DND-41 (cell line): ENCODE data around the gene MORF4L1.
A peak's percentile ranks its signal among the peaks of the same experiment; 100 is the strongest.

Source experiments
- ATAC-seq: fragments of 200-7000 bp; cut with Tn5 transposase; 3 replicates; pipeline ENCODE4 v1.9.1; 2021; ENCODE audit warnings: low read depth; ENCODE audit not compliant: insufficient read depth
- DNase-seq: peaks from one replicate; pipeline ENCODE4 v3.0.0-alpha.2; 2020
- H2AFZ ChIP-seq: 2 replicates; pipeline ENCODE4 v1.6.0; 2012; ENCODE audit warnings: low read depth, low read length
- H3K27ac ChIP-seq: 2 replicates; pipeline ENCODE4 v1.5.1; 2012; ENCODE audit warnings: low read length, inconsistent platforms
- H3K27me3 ChIP-seq: fragments of 200-600 bp; sonication (generic); 2 replicates; pipeline ENCODE4 v1.6.0; 2012; ENCODE audit warnings: low read length, mild to moderate bottlenecking, inconsistent platforms; ENCODE audit not compliant: insufficient read depth, poor library complexity
- H3K36me3 ChIP-seq: 2 replicates; pipeline ENCODE4 v1.5.1; 2012; ENCODE audit warnings: low read length, inconsistent platforms; ENCODE audit not compliant: insufficient read depth
- H3K4me1 ChIP-seq: 2 replicates; pipeline ENCODE4 v1.5.1; 2012; ENCODE audit warnings: mild to moderate bottlenecking, low read length; ENCODE audit not compliant: insufficient read depth
- H3K4me2 ChIP-seq: 2 replicates; pipeline ENCODE4 v1.6.0; 2012; ENCODE audit warnings: mild to moderate bottlenecking, moderate library complexity, low read length, inconsistent platforms; ENCODE audit not compliant: insufficient read depth
- H3K4me3 ChIP-seq, 2 experiments: fragments of 200-600 bp in 1 of 2; shearing (Covaris generic) in 1 of 2; 2 replicates each; pipeline ENCODE4 v1.5.1; 2012 to 2016; ENCODE audit warnings: inconsistent platforms in 2 of 2, low read length in 2 of 2, mild to moderate bottlenecking in 2 of 2, low read depth in 1 of 2, moderate library complexity in 1 of 2
- H3K79me2 ChIP-seq: 2 replicates; pipeline ENCODE4 v1.6.0; 2012; ENCODE audit warnings: low read length, inconsistent platforms; ENCODE audit not compliant: insufficient read depth
- H3K9ac ChIP-seq: 2 replicates; pipeline ENCODE4 v1.6.0; 2012; ENCODE audit warnings: low read depth, mild to moderate bottlenecking, inconsistent platforms, low read length, moderate library complexity
- H3K9me3 ChIP-seq: 2 replicates; pipeline ENCODE4 v1.5.1; 2012; ENCODE audit warnings: low read length, moderate library complexity, mild to moderate bottlenecking, inconsistent platforms; ENCODE audit not compliant: insufficient read depth, severe bottlenecking
- H4K20me1 ChIP-seq: 2 replicates; pipeline ENCODE4 v1.6.0; 2012; ENCODE audit warnings: low read length; ENCODE audit not compliant: insufficient read depth
- EZH2 ChIP-seq: IDR thresholded peaks from 3 replicates; pipeline ENCODE4 v1.6.1; 2012; ENCODE audit warnings: borderline replicate concordance, low read depth, mild to moderate bottlenecking, moderate library complexity, low read length, inconsistent platforms; ENCODE audit not compliant: severe bottlenecking
- TF ChIP-seq, protein P1 (sequence below): IDR thresholded peaks from 2 replicates; pipeline ENCODE4 v1.5.1; 2012; ENCODE audit warnings: borderline replicate concordance, low read length, moderate library complexity, mild to moderate bottlenecking; ENCODE audit not compliant: poor library complexity, severe bottlenecking; ENCODE audit errors: extremely low read depth

MORF4L1 gene

DNA sequence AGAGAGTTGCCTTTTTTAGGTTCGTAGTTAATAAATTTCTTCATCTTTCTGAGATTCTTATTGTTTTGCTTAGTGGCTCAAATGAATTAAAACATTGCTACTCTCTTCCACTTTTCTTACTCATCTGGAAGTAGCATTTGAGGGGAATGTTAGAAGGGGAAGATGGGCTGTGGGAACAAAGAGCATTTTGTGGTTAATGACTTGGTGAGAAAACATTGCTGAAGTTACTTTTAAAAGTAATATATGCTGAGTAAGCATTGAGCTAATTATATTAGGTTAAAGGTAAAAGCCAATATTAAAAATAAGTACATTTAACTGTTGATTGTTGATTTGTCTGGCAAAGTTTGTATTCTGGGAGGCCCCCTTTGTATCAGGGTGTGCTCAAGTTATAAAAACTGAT, 5.7 kb downstream of the MORF4L1 start:
- H4K20me1 ChIP-seq = peaks cover 97% of the 10 kb centered on the region
- H3K4me3 ChIP-seq = no peak overlapping the region; a peak in 1 of 4 replicates

DNA sequence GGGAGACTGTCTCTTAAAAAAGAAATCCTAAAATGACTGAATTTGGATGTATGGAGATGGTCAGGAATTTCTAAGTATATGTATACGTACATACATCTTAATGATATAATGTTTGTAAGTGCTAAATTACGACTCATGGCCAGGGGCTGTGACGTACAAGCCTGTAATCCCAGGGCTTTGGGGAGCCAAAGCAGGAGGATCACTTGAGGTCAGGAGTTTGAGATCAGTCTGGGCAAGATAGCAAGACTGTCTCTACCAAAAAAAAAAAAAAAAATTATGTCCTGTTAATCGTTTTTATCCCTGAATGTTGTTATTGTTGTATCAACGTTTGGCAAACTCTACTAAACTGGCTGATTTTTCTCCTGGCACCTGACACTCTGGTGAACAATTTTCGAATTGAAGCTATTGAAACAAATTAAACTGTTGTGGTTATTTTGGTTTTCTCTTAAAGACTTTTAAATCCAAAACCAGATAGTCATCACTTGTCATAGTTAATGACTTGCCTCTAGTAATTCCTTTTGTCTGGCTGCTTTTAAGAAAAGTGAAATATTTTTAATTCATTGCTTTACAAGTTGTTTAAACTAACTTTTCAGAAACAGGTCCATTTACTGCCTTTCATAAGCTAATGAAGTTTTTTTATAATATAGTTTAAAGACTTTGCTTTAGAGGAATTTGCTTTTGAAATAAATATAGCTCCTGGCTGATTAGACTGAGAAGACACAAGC, 7.0 kb downstream of the MORF4L1 start:
- Histone ChIP-seq H3K4me2 (peak overlapping the region; percentile 33; the same call in 1 of the 2 replicates), H3K79me2 (peaks cover 100% of the 10 kb centered on the region), H3K4me3 (no peak overlapping the region), H2AFZ (no peak overlapping the region), H3K9ac (no peak overlapping the region), H3K27me3 (no peaks in the 10 kb centered on the region), H3K27ac (no peak overlapping the region), H4K20me1 (peaks cover 98% of the 10 kb centered on the region), H3K36me3 (peaks cover 65% of the 10 kb centered on the region), H3K4me1 (peaks cover 37% of the 10 kb centered on the region), H3K9me3 (no peaks in the 10 kb centered on the region)
- TF ChIP-seq, protein P1, sequence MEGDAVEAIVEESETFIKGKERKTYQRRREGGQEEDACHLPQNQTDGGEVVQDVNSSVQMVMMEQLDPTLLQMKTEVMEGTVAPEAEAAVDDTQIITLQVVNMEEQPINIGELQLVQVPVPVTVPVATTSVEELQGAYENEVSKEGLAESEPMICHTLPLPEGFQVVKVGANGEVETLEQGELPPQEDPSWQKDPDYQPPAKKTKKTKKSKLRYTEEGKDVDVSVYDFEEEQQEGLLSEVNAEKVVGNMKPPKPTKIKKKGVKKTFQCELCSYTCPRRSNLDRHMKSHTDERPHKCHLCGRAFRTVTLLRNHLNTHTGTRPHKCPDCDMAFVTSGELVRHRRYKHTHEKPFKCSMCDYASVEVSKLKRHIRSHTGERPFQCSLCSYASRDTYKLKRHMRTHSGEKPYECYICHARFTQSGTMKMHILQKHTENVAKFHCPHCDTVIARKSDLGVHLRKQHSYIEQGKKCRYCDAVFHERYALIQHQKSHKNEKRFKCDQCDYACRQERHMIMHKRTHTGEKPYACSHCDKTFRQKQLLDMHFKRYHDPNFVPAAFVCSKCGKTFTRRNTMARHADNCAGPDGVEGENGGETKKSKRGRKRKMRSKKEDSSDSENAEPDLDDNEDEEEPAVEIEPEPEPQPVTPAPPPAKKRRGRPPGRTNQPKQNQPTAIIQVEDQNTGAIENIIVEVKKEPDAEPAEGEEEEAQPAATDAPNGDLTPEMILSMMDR = no peak
- no peak for TF ChIP-seq EZH2
- no peak for DNase-seq
- ATAC-seq = no peak

More for the DNA sequence above, 5.7 kb downstream of the MORF4L1 start:
- no peak for ATAC-seq
- no peaks in the 10 kb centered on the region for H3K27me3 ChIP-seq
- H3K4me1 ChIP-seq = peaks cover 44% of the 10 kb centered on the region
- TF ChIP-seq, protein P1 = no peak
- no peak for TF ChIP-seq EZH2
- H2AFZ ChIP-seq = no peak overlapping the region
- H3K79me2 ChIP-seq = peaks cover 99% of the 10 kb centered on the region
- no peak overlapping the region for H3K9ac ChIP-seq
- no peak overlapping the region for H3K27ac ChIP-seq
- no peaks in the 10 kb centered on the region for H3K9me3 ChIP-seq
- H3K36me3 ChIP-seq = peaks cover 53% of the 10 kb centered on the region
- no peak for DNase-seq
- H3K4me2 ChIP-seq = peak overlapping the region; percentile 81; the same call in 1 of the 2 replicates

DNA sequence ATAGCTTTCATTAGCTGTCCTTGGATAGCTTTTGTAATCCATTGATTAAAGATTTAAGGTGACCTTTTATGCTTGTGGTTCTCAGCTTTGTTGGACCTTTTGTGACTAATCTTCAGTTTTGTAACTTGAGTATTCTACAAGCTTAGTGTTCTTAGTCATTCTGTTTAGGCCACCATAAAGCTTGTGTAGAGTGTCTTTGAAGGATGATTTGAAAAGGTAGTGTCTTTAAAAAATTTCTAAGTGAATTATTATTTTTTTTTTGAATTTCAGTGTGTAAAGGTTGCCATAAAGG, 7.5 kb downstream of the MORF4L1 start:
- Histone ChIP-seq H3K4me2 (no peak overlapping the region), H4K20me1 (peaks cover 98% of the 10 kb centered on the region), H3K9me3 (no peaks in the 10 kb centered on the region), H3K9ac (no peak overlapping the region), H3K27ac (no peak overlapping the region), H3K4me3 (no peak overlapping the region), H3K4me1 (peaks cover 32% of the 10 kb centered on the region), H3K27me3 (no peaks in the 10 kb centered on the region), H2AFZ (no peak overlapping the region), H3K79me2 (peaks cover 100% of the 10 kb centered on the region), H3K36me3 (peaks cover 65% of the 10 kb centered on the region)
- DNase-seq (no peak), ATAC-seq (no peak)
- TF ChIP-seq EZH2 = no peak
- TF ChIP-seq, protein P1 = no peak
